Heart right ventricle (tissue), 16 donors: ENCODE measurements around the gene PARP1. TPM values are rescaled to one million over a fixed set of nuclear protein-coding genes. Genes with fewer than 3 reads are reported as not detected.
A peak's percentile ranks its signal among the peaks of the same experiment; 100 is the strongest.

Source experiments
- ATAC-seq, 8 donors: fragments of 200-7000 bp; cut with Tn5 transposase; one replicate each; pipeline ENCODE4 v1.9.1; 2020; ENCODE audit warnings: mild to moderate bottlenecking in 8 of 8, moderate library complexity in 8 of 8, moderate number of reproducible peaks in 1 of 8
- DNase-seq, 2 donors: peaks; one replicate each; pipeline ENCODE4 v3.0.0-alpha.2; 2020
- H3K27ac ChIP-seq, 10 donors: fragments of 200-600 bp; sonication (generic) in 2 of 10; one replicate each; pipeline versions ENCODE4 v1.5.0 to v1.8.0; 2020 to 2022; ENCODE audit warnings: mild to moderate bottlenecking in 3 of 10
- H3K27me3 ChIP-seq, 7 donors: fragments of 200-600 bp; one replicate each; pipeline ENCODE4 v1.8.0; 2021 to 2022; ENCODE audit warnings: mild to moderate bottlenecking in 2 of 7
- H3K36me3 ChIP-seq, 9 donors: fragments of 200-600 bp; sonication (generic) in 1 of 9; one replicate each; pipeline versions ENCODE4 v1.5.0 to v1.8.0; 2020 to 2022; ENCODE audit warnings: mild to moderate bottlenecking in 2 of 9
- H3K4me1 ChIP-seq, 9 donors: fragments of 200-600 bp; sonication (generic) in 1 of 9; one replicate each; pipeline versions ENCODE4 v1.5.0 to v1.8.0; 2020 to 2022; ENCODE audit warnings: mild to moderate bottlenecking in 4 of 9
- H3K4me3 ChIP-seq, 10 donors: fragments of 200-600 bp; sonication (generic) in 2 of 10; one replicate each; pipeline versions ENCODE4 v1.5.0 to v1.8.0; 2020 to 2022; ENCODE audit warnings: mild to moderate bottlenecking in 7 of 10, moderate library complexity in 2 of 10
- H3K9me3 ChIP-seq, 11 donors: fragments of 200-600 bp in 10 of 11; sonication (generic) in 2 of 11; one replicate each; pipeline versions ENCODE4 v1.5.0 to v1.8.0; 2013 to 2022; ENCODE audit warnings: mild to moderate bottlenecking in 2 of 11, control low read depth in 1 of 11, moderate library complexity in 1 of 11
- CTCF ChIP-seq, 9 donors: fragments of 200-600 bp; sonication (generic) in 2 of 9; IDR thresholded peaks; one replicate each; pipeline versions ENCODE4 v1.5.0 to v1.8.0; 2021 to 2022; ENCODE audit warnings: antibody characterized with exemption in 9 of 9, mild to moderate bottlenecking in 5 of 9, moderate library complexity in 1 of 9
- WGBS, 2 donors: extraction: QIAGEN DNeasy Blood & Tissue Kit; methylation state at CpG; one replicate each; pipeline ENCODE4 v1.1.7; 2013; ENCODE audit warnings: inconsistent platforms in 1 of 2; 5-methylcytosine and 5-hydroxymethylcytosine counted together
- intact Hi-C, 10 donors: fragments of 100-400 bp; cut with DNase I; formaldehyde crosslinking; loops; one replicate each; pipeline versions ENCODE4 v1.11.1 to v1.14.2; 2022
- long read RNA-seq, 3 donors: library from polyadenylated mRNA; unstranded; transcript quantifications; one replicate each; pipeline ENCODE4 v2.0.0, GENCODE V29; 2020 to 2021
- polyA plus RNA-seq, 2 donors: library from polyadenylated mRNA; stranded (reverse); fragments of 200-250 nt; gene quantifications; one replicate each; pipeline ENCODE4 v1.2.3, GENCODE V29; 2013
- total RNA-seq, 10 donors: library from RNA; stranded (reverse); fragmentation: NEBNext Ultra II Directional in 3 of 10; extraction: Animal tissue kit (Norgen Biotek cat#: 25700) in 3 of 10; gene quantifications; one replicate each; pipeline versions ENCODE4 v1.2.1 to v1.2.4, GENCODE V29; 2021 to 2023
- donor health status: Arrhythmogenic right ventricular cardiomyopathy.
- donor health status: ischemic (EF 13 %, LVEDD 7.1; RV severe dilation, severe dysfunction).
- donor health status: healthy with polysubstance abuse.
- donor health status: DM: no; HTN: yes; CAD: no.
- donor health status: DM: no; HTN: no; CAD: no.
- donor health status: ischemic (EF 25% LVEDD 6.9; RV normal size, moderate dysfunction).
- donor health status: ischemic (EF 25% LVEDD 5.7; RV mildly dilated, moderate dysfunction).
- donor health status: healthy.
- donor health status: DM: yes; HTN: yes; CAD: no.
- donor health status: Ischemic cardiomyopathy.
- donor health status: ischemic (EF 35%, LVEDD 5.7; RV mildly dilated, moderate dysfunction).
- donor health status: nonischemic (EF 11% LVEDD 7.7; RV severe dilation, severe dysfunction).
- donor health status: DM: yes; HTN: yes; CAD: no.
- donor health status: PGD.
- donor health status: ischemic (EF 29% LVEDD 5.4; RV normal size, mild dysfunction).
- donor health status: nonischemic (EF 23%, LVEDD 6.1; RV moderate dilation, normal function).

Gene PARP1
- total RNA-seq (100 to 1,000 TPM in 9 of 10 donors, 10 to 100 TPM in 1; 98.9 to 154 (median 111) TPM), polyA plus RNA-seq (10 to 100 TPM; 36.1 to 70.0 TPM)
- long read RNA-seq, donor 1, transcript PARP1-203 (23 exons, 3,958 nt) = major isoform, 77 of 143 reads
- long read RNA-seq, donor 1, transcript PARP1-204 (4 exons, 830 nt) = minor isoform, 5 of 143 reads
- long read RNA-seq, donor 1, partial matches to known transcripts = 54 of 143 reads
- long read RNA-seq, donor 1, other reads (novel, unspliced or antisense) = 7 of 143 reads
- long read RNA-seq, donor 2, transcript PARP1-203 (23 exons, 3,958 nt) = major isoform, 86 of 165 reads
- long read RNA-seq, donor 2, partial matches to known transcripts = 64 of 165 reads
- long read RNA-seq, donor 2, other reads (novel, unspliced or antisense) = 9 of 165 reads
- long read RNA-seq, donor 3, transcript PARP1-203 (23 exons, 3,958 nt) = major isoform, 132 of 222 reads
- long read RNA-seq, donor 3, partial matches to known transcripts = 80 of 222 reads
- long read RNA-seq, donor 3, other reads (novel, unspliced or antisense) = 8 of 222 reads

- peak; percentile 62 to 99 (median 78) for TF ChIP-seq CTCF (IDR thresholded peaks at IDR 0.05)
- H3K9me3 ChIP-seq = no peaks in the 10 kb centered on the region
- H3K27me3 ChIP-seq = no peaks in the 10 kb centered on the region
- peaks cover 16 to 49% (median 44%) of the 10 kb centered on the region in 9 donors for H3K4me1 ChIP-seq
- H3K36me3 ChIP-seq = peaks cover 0 to 3% (median 0%) of the 10 kb centered on the region in 9 donors
- DNase-seq = peak; percentile 83 to 89
- H3K27ac ChIP-seq = peak within 1 kb of the TSS; percentile 33 to 93 (median 87)
- 0 to 1% methylated on average over 57 to 90 of the region's 90 CpGs for WGBS, 2 donors
- H3K4me3 ChIP-seq = peak within 1 kb of the TSS; percentile 57 to 98 (median 87)
- peak; percentile 82 to 96 (median 92) for ATAC-seq
- intact Hi-C loops = loop anchor here in 1 of 10 donors (5.0 to 10.0 kb wide), 2 partner anchors 100 to 1157 kb away; partner anchors contain the start of genes LIN9 and ZNF678
Measured at GRCh38 chr1:226407497-226408284, at the start of gene PARP1. Gene PARP1, minus strand, starts transcription at chr1:226408093. Its CDS starts 164 bp downstream, at chr1:226407929.

- DNase-seq = no peak
- Histone ChIP-seq H3K36me3 (no peaks in the 10 kb centered on the region), H3K27me3 (peaks cover 0 to 16% (median 0%) of the 10 kb centered on the region in 7 donors), H3K4me1 (no peaks in the 10 kb centered on the region), H3K4me3 (no peak overlapping the region), H3K9me3 (peaks cover 0 to 7% (median 0%) of the 10 kb centered on the region in 11 donors), H3K27ac (peak overlapping the region in 1 of 10 donors; percentile 38)
- intact Hi-C loops = no loop called here
- 42 to 54% methylated on average over 14 of the region's 14 CpGs for WGBS, 2 donors
- ATAC-seq = no peak
- peak in 3 of 9 donors; percentile 12 to 26 (median 14) for TF ChIP-seq CTCF (IDR thresholded peaks at IDR 0.05)
Measured at GRCh38 chr1:226457307-226457712, 49.4 kb upstream of the PARP1 start.

DNA sequence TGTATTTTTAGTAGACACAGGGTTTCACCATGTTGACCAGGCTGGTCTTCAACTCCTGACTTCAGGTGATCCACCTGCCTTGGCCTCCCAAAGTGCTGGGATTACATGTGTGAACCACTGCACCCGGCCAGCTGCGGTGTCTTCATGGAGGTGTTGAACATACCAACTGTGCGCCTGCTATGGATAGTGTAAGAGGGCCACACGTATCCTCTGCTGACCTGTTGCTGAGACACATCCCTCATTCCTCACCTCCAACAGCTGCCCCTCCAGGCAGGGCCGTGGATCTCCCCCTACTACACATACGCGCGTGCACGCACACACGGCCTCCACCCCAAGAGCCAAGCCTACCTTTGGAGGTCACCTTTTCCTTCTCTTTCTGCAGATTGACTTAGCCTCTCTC is 48.0 kb upstream of the PARP1 start:
- WGBS, 2 donors = 95 to 98% methylated on average over 10 of the region's 10 CpGs
- no peak for TF ChIP-seq CTCF (IDR thresholded peaks at IDR 0.05)
- H3K27ac ChIP-seq = no peak overlapping the region
- H3K27me3 ChIP-seq = peaks cover 0 to 16% (median 0%) of the 10 kb centered on the region in 7 donors
- H3K4me1 ChIP-seq = no peaks in the 10 kb centered on the region
- no peak for DNase-seq
- H3K36me3 ChIP-seq = no peaks in the 10 kb centered on the region
- intact Hi-C loops = no loop called here
- no peak for ATAC-seq
- H3K4me3 ChIP-seq = no peak overlapping the region
- H3K9me3 ChIP-seq = no peaks in the 10 kb centered on the region

- H3K27me3 ChIP-seq = peaks cover 0 to 16% (median 0%) of the 10 kb centered on the region in 7 donors
- 68 to 76% methylated on average over 2 of the region's 2 CpGs for WGBS, 2 donors
- no peak overlapping the region for H3K4me3 ChIP-seq
- no peak for TF ChIP-seq CTCF (IDR thresholded peaks at IDR 0.05)
- H3K36me3 ChIP-seq = no peaks in the 10 kb centered on the region
- intact Hi-C loops = no loop called here
- H3K27ac ChIP-seq = no peak overlapping the region
- ATAC-seq (no peak), DNase-seq (no peak)
- no peaks in the 10 kb centered on the region for H3K9me3 ChIP-seq
- H3K4me1 ChIP-seq = no peaks in the 10 kb centered on the region
Measured at GRCh38 chr1:226454349-226454748, 46.5 kb upstream of the PARP1 start.
